Esophagus squamous epithelium (tissue), 5 donors: ENCODE data around the gene BMP2K. TPM values are rescaled to one million over a fixed set of nuclear protein-coding genes. Genes with fewer than 3 reads are reported as not detected.
"Not testable (repeated sequence)": the region's sequence is repeated elsewhere in the genome, so short reads cannot be mapped to it uniquely, and the experiment has no call there.

Experiments used
- DNase-seq: peaks from one replicate; lab custom pipeline; 2025; lab: John Stamatoyannopoulos, UW
- H3K27ac ChIP-seq, 4 donors: fragments of 200-600 bp; sonication (generic); one replicate each; pipeline ENCODE4 v1.5.1; 2016 to 2019; ENCODE audit warnings: mild to moderate bottlenecking in 1 of 4
- H3K27me3 ChIP-seq, 4 donors: fragments of 200-600 bp; sonication (generic); 1 replicate in 3 of 4; 2 replicates in 1 of 4; pipeline versions ENCODE4 v1.5.1 to v1.6.0; 2017 to 2021; ENCODE audit warnings: antibody characterized with exemption in 1 of 4
- H3K36me3 ChIP-seq, 3 donors: fragments of 200-600 bp; sonication (generic); one replicate each; pipeline ENCODE4 v1.5.1; 2016 to 2019
- H3K4me1 ChIP-seq, 3 donors: fragments of 200-600 bp; sonication (generic); one replicate each; pipeline ENCODE4 v1.5.1; 2017 to 2019
- H3K4me3 ChIP-seq, 4 donors: fragments of 200-600 bp; sonication (generic); 1 replicate in 3 of 4; 2 replicates in 1 of 4; pipeline ENCODE4 v1.5.1; 2016 to 2019; ENCODE audit warnings: mild to moderate bottlenecking in 2 of 4, moderate library complexity in 1 of 4
- H3K9me3 ChIP-seq, 3 donors: fragments of 200-600 bp; sonication (generic); one replicate each; pipeline ENCODE4 v1.5.1; 2016 to 2019
- POLR2A ChIP-seq, 4 donors: fragments of 450-650 bp; IDR thresholded peaks; one replicate each; pipeline ENCODE4 v1.6.1; 2017; ENCODE audit warnings: antibody characterized with exemption in 4 of 4, mild to moderate bottlenecking in 4 of 4, moderate library complexity in 3 of 4
- WGBS, 2 donors: methylation state at CpG; one replicate each; pipeline ENCODE4 v1.1.5; 2018; 5-methylcytosine and 5-hydroxymethylcytosine counted together
- intact Hi-C: fragments of 100-400 bp; cut with DNase I; formaldehyde crosslinking; loops from one replicate; pipeline ENCODE4 v1.15.0; 2022
- total RNA-seq, 4 donors: library from RNA; depleted of rRNA; stranded (reverse); fragments of >200 nt; gene quantifications; one replicate each; pipeline ENCODE4 v1.1.0, GENCODE V29; 2016
- TF ChIP-seq, protein P1 (sequence below), 6 experiments: fragments of 450-650 bp in 4 of 6; fragments of 200-600 bp in 2 of 6; sonication (generic) in 2 of 6; IDR thresholded peaks; one replicate each; pipeline ENCODE4 v1.5.1; 2016 to 2019; ENCODE audit warnings: antibody characterized with exemption in 6 of 6, mild to moderate bottlenecking in 4 of 6, moderate library complexity in 4 of 6
- donor health status: DM: yes; HTN: yes; CAD: no.

Gene BMP2K
- total RNA-seq, 4 donors from 2014 or later, result 27.4 to 47.3 (median 33.7) TPM

GRCh38 chr4:78907638-78908037 is 131.5 kb downstream of the BMP2K start:
- H3K27ac ChIP-seq, result no peak overlapping the region
- no peaks in the 10 kb centered on the region for H3K9me3 ChIP-seq
- intact Hi-C loops, result no loop called here
- H3K4me3 ChIP-seq, result no peak overlapping the region
- no peaks in the 10 kb centered on the region for H3K27me3 ChIP-seq
- H3K36me3 ChIP-seq, result peaks cover 0 to 23% (median 6%) of the 10 kb centered on the region in 3 donors
- WGBS, 2 donors, result 91 to 98% methylated on average over 6 of the region's 6 CpGs
- H3K4me1 ChIP-seq, result no peaks in the 10 kb centered on the region
- TF ChIP-seq, protein P1, sequence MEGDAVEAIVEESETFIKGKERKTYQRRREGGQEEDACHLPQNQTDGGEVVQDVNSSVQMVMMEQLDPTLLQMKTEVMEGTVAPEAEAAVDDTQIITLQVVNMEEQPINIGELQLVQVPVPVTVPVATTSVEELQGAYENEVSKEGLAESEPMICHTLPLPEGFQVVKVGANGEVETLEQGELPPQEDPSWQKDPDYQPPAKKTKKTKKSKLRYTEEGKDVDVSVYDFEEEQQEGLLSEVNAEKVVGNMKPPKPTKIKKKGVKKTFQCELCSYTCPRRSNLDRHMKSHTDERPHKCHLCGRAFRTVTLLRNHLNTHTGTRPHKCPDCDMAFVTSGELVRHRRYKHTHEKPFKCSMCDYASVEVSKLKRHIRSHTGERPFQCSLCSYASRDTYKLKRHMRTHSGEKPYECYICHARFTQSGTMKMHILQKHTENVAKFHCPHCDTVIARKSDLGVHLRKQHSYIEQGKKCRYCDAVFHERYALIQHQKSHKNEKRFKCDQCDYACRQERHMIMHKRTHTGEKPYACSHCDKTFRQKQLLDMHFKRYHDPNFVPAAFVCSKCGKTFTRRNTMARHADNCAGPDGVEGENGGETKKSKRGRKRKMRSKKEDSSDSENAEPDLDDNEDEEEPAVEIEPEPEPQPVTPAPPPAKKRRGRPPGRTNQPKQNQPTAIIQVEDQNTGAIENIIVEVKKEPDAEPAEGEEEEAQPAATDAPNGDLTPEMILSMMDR (IDR thresholded peaks at IDR 0.05), result no peak
- TF ChIP-seq POLR2A (IDR thresholded peaks at IDR 0.05), result no peak
- no peak for DNase-seq

DNA sequence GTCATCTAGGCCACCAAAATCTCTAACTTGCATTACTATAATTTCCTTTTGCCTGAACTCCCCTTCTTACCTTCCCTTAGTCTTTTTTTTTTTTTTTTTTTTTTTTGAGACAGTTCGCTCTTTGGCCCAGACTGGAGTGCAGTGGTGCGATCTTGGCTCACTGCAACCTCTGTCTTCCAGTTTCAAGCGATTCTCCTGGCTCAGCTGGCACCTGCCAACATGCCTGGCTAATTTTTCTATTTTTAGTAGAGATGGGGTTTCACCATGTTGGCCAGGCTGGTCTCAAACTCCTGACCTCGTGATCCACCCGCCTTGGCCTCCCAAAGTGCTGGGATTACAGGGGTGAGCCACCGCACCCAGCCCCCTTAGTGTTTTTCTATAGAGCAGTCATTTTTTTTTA is 132.8 kb downstream of the BMP2K start:
- H3K4me1 ChIP-seq, H3K27me3 ChIP-seq, H3K27ac ChIP-seq, H3K9me3 ChIP-seq, intact Hi-C loops, H3K4me3 ChIP-seq, DNase-seq: not testable (repeated sequence)
- 92 to 98% methylated on average over 4 to 6 of the region's 6 CpGs for WGBS, 2 donors
- H3K36me3 ChIP-seq, result peaks cover 0 to 29% (median 6%) of the 10 kb centered on the region in 3 donors

DNA sequence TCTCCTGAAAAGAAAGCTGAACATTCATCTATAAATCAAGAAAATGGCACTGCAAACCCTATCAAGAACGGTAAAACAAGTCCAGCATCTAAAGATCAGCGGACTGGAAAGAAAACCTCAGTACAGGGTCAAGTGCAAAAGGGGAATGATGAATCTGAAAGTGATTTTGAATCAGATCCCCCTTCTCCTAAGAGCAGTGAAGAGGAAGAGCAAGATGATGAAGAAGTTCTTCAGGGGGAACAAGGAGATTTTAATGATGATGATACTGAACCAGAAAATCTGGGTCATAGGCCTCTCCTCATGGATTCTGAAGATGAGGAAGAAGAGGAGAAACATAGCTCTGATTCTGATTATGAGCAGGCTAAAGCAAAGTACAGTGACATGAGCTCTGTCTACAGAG is 134.5 kb downstream of the BMP2K start:
- no peak for TF ChIP-seq POLR2A (IDR thresholded peaks at IDR 0.05)
- TF ChIP-seq, protein P1 (IDR thresholded peaks at IDR 0.05), result no peak
- no peaks in the 10 kb centered on the region for H3K4me1 ChIP-seq
- no peak for DNase-seq
- H3K27me3 ChIP-seq, result no peaks in the 10 kb centered on the region
- no peaks in the 10 kb centered on the region for H3K9me3 ChIP-seq
- peaks cover 0 to 40% (median 6%) of the 10 kb centered on the region in 3 donors for H3K36me3 ChIP-seq
- no peak overlapping the region for H3K27ac ChIP-seq
- H3K4me3 ChIP-seq, result no peak overlapping the region
- WGBS, 2 donors, result 95 to 96% methylated on average over 2 of the region's 2 CpGs
- intact Hi-C loops, result no loop called here

- intact Hi-C loops, result no loop called here
- no peaks in the 10 kb centered on the region for H3K4me1 ChIP-seq
- TF ChIP-seq POLR2A (IDR thresholded peaks at IDR 0.05), result no peak
- TF ChIP-seq, protein P1 (IDR thresholded peaks at IDR 0.05), result no peak
- no peak overlapping the region for H3K4me3 ChIP-seq
- WGBS, 2 donors, result 81 to 87% methylated on average over 4 of the region's 4 CpGs
- no peak overlapping the region for H3K27ac ChIP-seq
- H3K27me3 ChIP-seq, result no peaks in the 10 kb centered on the region
- no peak for DNase-seq
- peaks cover 0 to 21% (median 3%) of the 10 kb centered on the region in 3 donors for H3K36me3 ChIP-seq
- H3K9me3 ChIP-seq, result no peaks in the 10 kb centered on the region
Measured at GRCh38 chr4:78922207-78922606, 146.1 kb downstream of the BMP2K start.

- Histone ChIP-seq H3K27me3 (no peaks in the 10 kb centered on the region), H3K4me3 (no peak overlapping the region), H3K27ac (no peak overlapping the region), H3K9me3 (no peaks in the 10 kb centered on the region), H3K4me1 (no peaks in the 10 kb centered on the region), H3K36me3 (peaks cover 0 to 26% (median 3%) of the 10 kb centered on the region in 3 donors)
- intact Hi-C loops, result no loop called here
- TF ChIP-seq POLR2A (IDR thresholded peaks at IDR 0.05), result no peak
- TF ChIP-seq, protein P1 (IDR thresholded peaks at IDR 0.05), result peak in 1 of 6 experiments; percentile 6
- DNase-seq, result no peak
- 69 to 80% methylated on average over 4 of the region's 4 CpGs for WGBS, 2 donors
Measured at GRCh38 chr4:78923464-78924312, 147.5 kb downstream of the BMP2K start.
